AML-193 (cell line): ENCODE measurements around the gene ARHGAP44.
"Not testable (repeated sequence)": the region's sequence is repeated elsewhere in the genome, so short reads cannot be mapped to it uniquely, and the experiment has no call there.

Experiments
- DNase-seq, 2 experiments: peaks; one replicate each; lab custom pipeline; 2025; lab: John Stamatoyannopoulos, UW

ARHGAP44 gene

DNA sequence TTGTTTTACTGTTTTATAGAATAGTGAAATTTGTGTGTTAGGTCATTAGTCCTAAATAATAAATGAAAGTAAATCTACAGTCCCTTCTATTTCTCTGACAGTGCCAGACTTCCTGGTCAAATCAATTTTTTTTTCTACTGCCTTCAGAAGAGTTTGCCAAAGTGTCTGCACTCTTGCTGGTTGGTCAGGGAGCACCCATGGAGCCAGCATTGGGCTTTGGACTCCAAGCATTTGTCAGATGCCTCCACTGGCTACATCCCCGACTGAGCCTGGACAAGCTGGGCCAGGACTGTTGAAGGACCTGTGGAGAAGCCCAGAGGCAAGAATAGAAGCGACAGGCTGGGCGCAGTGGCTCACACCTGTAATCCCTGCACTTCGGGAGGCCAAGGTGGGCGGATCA is 174.9 kb downstream of the ARHGAP44 start:
- no peak for DNase-seq

DNA sequence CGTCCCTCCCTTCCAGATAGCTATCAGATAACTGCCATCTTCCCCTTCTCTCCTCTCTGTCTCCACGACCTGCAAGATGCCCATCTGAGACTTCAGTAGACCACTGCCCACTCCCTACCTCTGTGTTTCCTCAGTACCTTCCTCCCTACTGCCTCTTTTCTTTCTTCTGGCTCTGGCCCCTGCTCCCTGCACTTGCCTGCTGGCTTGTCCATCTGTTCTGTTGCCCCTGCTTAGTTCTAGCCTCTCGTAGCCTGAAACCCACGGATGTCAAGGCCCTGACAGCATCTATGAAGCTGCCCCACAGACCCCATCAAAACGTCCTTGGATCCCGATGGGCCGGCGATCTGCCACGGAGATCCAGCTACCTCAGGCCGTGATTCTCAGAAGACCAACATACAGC is 175.5 kb downstream of the ARHGAP44 start:
- no peak for DNase-seq

DNA sequence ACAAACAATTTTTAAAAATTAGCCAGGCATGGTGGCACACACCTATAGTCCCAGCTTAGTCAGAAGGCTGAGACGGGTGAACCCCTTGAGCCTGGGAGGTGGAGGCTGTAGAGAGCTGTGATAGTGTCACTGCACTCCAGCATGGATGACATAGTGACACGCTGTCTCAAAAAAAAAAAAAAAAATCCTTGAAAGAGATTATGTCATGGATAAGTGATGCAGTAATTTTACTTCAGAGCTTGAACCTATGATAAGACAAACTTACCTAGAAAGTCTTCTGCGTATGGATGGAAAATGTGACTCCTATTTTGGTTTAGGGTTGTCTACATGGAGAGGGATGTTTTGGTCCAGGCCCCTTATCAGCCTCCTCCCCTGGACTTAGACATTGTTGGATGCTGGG is 176.7 kb downstream of the ARHGAP44 start:
- no peak for DNase-seq

DNA sequence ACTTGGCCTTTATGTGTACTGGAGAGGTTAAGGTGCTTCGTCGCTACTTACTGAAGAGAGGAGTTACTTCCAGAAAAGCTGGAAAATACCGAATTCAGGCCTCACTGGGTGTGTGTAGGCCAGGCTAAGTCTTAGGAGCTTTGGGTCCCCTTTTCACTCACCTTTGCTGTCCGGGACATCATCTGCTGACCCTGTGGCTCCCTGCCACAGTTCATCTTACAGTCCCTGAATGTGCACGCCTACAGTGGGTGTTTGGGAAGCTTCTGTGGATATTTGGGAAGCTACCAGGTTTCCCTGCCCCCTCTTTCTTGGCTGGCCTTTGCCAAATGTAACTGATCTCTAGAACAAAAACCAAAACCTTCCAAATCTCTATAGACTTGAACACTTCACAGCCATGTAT is 177.1 kb downstream of the ARHGAP44 start:
- DNase-seq, result no peak

DNA sequence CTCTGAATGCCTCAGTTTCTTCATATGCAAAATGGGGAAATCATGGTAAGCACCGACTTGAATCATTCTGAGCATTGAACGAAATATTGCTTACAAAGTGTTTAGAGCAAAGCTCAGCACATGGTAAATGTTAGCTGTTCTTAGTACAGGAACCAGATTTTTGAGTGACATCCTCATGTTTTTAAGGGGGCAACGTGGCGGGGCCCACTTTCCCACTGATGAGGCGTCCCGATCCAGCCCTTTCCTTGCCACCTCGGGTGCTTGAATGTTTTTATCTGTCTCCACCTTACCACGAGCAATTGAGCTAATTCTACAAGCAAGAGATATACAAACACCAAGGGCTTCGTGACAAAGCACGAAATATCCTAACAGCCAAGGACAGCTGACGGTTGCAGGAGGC is 178.7 kb downstream of the ARHGAP44 start:
- DNase-seq, result no peak

DNA sequence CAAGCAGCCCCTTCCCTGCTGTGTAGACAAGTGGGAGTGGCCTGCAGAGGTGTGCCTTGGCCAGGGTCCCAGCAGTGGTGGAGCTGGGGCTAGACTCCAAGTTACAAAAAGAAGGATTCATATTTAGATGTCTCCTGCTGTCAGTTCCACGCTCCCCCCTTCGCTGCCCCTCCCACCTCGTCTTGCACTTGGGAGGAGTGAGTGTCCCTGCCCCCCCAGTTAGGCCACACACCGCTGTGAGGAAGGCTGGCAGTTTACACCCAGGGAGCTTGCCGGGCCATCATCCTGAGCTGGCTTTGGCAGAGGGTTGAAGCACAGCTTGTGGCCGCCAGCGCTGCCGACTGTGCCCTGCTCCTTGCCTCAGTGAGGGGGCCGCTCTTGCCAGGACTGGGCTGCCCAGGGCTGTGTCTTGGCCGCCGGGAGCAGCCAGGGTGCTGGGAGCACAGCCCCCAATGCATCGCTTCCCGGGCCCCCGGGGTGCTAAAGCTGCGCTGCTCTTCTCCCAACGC is 184.3 kb downstream of the ARHGAP44 start:
- no peak for DNase-seq

DNA sequence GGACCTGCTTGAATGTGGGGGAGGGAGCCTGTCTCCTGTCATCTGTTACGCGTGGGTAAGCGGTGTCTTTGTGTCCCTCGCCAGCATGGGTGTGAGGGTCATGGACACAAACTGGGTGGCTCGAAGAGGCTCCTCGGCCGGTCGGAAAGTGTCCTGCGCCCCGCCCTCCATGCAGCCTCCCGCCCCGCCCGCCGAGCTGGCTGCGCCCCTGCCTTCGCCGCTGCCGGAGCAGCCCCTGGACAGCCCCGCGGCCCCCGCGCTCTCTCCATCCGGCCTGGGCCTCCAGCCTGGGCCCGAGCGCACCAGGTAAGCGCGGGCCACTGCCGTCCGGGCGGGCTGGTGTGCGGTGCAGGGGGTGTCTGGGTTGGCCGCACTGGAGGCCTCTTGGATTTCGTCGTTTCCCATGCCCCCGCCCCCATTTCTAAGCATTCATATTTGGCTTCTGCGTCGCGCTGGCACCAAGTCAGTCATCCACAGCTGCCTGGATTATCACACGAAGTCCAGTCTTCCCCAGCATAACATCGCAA is 184.8 kb downstream of the ARHGAP44 start:
- no peak for DNase-seq

DNA sequence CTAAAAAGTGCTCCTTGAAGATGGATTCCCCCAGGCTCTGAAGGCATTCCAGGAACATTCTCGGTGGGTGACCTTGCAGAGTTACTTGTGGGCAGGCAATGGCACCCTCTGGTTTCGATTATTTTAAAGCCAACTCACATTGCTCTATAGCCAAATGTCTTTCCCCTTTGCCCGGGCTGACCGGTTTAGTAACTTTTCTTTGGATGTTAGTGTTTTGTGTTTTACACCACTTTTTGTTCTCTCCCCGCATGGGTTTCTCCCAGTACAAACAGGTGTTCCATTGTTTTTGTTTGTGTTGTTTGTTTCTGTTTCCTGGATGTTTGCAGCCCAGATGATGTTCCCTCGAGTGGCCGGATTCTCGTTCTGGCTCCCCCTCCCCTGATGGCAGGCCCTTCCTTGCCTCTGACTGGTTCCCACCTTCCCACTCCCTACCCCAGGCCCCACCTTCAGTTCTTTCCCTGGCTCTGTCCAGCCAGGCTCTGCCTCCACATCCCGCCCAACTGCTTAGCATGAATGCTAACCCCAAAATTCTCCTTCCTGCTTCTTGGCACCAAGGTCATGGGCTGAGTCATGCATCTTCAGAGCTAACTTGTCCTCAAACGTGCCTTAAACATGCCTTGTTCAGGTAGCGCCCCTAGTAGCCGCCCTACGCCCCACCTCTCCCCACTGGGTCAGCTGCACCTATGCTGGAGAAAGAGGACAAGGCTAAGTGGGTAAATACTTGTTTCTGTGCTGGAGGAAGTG is 187.9 kb downstream of the ARHGAP44 start:
- no peak for DNase-seq

DNA sequence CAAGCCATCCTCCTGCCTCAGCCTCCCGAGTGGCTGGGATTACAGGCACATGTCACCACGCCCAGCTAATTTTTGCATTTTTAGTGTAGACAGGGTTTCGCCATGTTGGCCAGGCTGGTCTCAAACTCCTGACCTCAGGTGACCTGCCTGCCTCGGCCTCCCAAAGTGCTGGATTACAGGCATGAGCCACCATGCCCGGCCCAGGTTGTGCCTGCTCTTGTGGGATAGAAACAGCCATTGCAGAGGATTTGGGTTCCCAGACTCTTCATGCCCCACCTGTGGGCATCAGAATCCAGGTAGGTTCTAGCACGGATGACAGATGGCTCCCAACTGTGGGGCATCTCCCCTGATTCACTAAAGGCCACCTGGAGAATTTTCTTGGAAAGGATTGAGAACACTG is 189.5 kb downstream of the ARHGAP44 start:
- not testable (repeated sequence) for DNase-seq

DNA sequence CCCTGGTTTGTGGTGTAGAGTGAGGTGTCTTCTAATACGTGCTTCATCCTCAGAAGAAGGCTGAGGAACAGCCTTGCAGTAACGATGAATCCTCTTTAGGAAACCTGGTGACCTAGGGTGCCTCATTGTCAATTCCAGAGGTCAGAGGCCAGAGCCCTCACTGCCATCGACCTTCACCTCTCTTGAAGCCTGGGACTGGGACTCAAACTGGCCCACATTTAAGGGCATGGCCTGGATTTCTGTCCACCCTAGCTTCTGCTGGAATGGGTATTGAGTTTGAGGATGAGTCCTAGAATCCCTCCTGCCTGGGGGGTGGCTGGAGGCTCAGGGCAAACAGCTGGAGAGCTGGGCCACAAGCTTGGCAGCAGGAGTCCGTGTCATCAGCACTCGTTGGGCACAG is 189.9 kb downstream of the ARHGAP44 start:
- DNase-seq, result no peak

DNA sequence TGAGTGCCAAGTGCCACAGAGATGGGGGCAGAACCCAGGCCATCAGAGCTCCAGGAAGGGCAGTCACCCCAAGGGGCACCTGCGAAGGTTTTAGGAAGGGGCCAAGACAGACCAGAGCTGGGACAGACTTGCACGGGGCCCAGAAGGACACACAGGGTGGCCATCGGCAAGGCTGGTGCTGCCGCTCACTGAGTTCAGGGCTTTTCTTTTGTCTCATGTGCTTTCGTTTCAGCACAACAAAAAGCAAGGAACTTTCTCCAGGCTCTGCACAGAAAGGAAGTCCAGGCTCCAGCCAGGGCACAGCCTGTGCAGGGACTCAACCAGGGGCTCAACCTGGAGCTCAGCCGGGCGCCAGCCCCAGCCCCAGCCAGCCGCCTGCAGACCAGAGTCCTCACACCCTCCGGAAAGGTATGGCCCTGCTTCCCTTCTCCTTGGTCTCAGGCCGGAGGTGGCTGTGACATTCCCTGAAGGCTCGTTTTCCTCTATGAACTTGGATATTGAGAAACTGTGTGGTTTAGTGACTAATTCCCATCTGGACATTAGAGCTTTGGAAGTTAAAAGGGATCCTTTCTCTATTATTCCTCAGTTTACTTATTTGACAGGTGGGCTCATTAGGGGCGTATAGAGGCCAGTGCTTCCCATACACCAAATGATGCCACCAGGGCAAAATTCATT is 190.7 kb downstream of the ARHGAP44 start:
- DNase-seq, result no peak

DNA sequence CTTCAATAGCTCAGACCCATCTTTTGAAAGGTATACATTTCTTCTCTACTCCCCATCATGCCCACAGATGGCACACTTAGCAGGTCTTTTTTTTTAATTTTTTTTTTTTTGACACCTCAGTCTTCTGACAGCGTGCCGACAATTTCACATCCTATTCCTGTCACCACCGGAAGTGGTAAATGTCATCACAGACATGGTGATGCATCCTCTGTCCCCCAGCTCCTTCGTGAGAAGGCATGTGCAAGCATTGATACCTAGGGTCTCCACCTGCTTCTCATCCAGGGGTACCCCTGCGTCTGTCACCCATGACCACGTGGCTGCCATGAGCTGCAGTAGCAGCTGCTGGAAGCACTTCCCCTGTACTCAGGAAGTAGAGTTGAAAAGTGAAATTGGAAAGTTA is 192.9 kb downstream of the ARHGAP44 start:
- DNase-seq, result no peak

DNA sequence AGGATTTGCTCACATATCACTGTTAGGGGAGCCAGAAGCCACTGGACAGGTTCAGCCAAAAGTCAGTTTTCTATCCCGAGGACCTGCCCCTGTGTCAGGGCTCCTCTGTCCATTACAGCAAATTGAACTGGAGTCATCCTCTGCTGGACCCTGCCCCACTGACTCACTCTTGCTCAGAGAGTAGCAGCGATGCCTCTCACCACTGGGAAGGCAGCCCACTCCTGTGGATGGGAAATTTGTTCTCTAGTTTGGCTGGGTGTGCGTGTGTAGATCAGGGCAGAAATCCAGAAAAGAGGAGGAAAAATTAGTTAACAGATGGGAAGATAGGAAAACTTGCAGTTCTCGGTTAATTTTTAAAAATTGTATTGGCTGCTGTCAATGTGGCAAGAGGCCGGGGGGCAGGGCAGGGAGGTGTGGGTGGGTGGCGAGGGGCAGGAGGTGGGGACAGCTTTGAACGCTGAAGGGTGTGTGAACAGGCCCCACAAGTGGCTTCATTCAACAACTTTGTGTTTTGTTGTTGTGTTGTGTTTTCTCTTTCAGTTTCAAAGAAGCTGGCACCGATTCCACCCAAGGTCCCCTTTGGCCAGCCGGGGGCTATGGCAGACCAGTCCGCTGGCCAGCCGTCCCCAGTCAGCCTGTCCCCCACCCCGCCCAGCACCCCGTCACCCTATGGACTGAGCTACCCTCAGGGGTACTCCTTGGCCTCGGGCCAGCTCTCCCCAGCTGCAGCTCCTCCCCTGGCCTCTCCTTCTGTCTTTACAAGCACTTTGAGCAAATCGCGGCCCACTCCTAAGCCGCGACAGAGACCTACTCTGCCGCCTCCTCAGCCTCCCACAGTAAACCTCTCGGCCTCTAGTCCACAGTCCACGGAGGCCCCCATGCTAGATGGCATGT is 194.9 kb downstream of the ARHGAP44 start:
- DNase-seq, result no peak

DNA sequence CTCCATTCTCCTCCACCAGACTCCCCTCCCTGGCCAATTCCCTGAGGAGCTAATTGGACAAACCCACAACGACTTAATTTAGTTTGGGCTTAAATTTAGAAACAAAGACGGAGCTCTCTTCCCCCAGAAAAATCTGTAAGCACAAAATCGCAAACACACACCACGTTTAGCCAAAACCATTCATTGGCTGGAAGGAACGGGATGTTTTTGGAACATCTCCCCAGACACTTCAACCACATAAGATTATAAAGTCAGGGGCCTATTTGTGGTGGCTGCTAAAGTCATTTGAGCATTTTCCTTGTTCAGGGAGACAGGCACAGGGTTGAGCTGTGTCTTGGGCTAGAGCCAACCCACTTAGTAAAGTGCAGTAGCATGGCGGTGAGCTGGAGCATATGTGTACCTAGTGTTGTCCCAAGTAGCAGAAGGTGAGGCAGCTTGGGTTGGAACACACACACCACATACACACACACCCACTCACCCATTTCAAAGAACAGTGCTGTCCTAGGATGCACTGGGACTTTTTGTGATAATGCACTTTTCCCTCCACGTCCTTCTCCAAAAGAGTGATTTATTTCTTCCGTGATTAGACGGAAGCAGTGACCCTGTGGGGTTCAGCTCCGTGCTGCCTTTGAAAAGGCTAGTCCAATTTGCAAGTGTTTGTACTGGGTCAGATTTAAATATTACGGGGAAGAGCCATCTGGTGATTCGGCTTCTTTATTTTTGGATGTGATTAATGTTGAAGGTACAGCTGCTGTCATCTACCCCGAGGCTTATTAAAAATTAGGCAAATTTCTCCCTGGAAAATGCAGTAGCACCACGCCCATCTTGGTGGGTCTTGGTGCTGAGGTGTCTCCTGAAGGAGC is 196.4 kb downstream of the ARHGAP44 start:
- DNase-seq, result no peak

DNA sequence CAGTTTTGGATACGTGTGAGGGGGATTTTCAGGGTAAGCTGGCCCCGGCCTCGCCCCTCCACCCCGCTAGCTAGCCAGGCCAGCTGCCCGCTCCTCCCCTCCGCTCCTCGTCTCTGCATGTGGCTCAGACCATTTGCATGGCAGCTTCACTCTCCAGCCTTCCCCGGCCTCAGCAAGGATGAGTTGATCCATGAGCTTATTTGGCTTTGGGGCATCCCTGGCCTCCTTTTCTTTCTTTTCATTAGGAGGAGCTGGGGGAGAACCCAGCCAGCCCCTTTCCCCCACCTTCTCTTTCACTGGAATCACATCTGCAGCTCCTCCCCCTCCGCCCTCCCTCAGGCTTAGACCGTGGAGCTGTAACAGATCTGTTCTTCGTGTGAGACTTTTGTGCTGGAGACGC is 197.8 kb downstream of the ARHGAP44 start:
- DNase-seq, result no peak

DNA sequence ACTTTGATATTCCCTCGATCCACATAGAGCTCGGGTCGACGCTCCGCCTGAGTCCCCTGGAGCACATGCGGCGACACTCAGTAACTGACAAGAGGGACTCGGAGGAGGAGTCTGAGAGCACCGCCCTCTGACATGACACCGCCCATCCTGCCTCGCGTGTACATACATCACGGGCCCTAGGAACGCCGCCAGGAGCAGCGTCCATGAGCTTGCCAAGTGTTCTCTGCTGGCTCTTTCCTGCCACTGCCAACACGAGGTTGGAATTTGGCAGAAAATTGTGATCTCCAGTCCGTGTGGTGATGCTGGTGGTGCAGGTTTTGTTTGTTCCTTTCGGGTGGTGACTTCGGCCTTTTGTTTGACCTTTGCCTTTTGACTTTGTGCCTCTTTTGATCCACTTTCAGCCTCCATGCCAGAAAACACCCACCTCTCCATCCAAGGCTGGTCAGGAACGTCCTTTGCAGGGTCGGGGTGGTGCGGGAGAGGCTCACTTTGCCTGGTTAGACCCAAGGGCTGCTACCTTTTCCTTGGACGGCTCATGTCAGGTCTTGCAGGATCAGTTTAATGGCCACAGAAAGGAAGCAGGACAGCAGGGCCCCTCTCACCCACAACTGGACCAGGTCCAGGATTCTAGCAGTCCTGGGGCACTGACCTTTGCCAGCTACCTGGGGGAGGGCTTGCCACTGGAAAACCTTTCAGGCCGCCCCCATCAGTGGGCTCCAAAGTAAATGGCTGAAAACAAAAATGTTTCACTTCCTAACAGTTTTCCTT is 200.9 kb downstream of the ARHGAP44 start:
- no peak for DNase-seq

DNA sequence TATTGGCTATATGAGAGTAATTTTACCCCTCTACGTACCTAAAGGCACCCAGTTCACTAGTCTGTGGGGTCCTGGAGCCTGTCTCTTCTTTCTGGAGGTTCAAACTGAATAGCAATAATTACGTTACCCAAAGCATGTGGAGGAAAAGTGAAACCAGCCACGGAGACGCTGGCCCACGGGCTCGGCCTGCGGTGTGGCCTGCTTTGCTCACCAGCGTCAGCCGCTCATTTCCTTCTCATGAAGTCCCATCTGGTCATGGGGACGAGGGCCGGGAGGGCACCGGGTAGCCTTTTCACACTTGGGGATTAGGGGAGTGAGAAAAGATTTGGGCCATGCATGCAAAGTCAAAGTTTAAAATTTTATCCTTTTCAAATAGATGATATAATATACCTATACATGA is 201.6 kb downstream of the ARHGAP44 start:
- no peak for DNase-seq

DNA sequence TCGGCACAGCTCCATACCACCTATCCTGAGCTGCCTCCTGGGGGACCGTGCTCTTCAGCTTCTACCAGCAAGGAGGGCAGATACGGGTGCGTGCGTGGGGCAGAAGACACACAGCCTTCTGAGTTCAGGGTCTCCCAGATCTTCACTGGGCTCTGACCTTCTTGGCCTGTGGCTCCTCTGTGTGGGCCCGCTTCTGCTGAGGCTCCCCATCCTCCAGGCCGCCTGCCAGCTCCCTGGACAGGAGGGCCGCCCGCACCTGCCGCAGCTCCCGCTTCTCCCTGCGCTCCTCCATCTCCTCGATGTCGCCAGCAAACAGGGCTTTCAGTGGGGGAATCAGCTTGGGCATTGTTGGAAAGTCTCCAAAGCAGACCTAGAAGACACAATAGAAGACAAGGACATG is 203.4 kb downstream of the ARHGAP44 start:
- no peak for DNase-seq

DNA sequence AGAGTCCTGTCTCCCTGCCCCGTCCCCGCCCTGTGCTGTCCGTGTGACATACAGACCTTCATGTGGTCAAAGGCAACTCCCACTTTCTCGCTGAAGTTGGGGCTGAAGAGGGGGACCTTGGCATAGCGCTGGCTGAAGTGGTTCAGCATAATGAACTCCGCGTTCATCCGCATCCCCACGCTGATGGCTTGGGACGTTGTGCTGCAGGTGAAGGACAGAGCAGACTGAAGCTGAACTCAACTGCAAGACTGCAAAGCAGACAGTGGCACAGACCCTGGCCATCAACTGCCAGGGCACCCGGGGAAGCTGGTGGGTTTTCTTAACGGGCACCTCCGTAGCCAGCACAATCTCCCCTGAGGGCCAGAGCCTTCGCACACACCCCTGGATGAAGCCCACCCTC is 204.3 kb downstream of the ARHGAP44 start:
- no peak for DNase-seq

DNA sequence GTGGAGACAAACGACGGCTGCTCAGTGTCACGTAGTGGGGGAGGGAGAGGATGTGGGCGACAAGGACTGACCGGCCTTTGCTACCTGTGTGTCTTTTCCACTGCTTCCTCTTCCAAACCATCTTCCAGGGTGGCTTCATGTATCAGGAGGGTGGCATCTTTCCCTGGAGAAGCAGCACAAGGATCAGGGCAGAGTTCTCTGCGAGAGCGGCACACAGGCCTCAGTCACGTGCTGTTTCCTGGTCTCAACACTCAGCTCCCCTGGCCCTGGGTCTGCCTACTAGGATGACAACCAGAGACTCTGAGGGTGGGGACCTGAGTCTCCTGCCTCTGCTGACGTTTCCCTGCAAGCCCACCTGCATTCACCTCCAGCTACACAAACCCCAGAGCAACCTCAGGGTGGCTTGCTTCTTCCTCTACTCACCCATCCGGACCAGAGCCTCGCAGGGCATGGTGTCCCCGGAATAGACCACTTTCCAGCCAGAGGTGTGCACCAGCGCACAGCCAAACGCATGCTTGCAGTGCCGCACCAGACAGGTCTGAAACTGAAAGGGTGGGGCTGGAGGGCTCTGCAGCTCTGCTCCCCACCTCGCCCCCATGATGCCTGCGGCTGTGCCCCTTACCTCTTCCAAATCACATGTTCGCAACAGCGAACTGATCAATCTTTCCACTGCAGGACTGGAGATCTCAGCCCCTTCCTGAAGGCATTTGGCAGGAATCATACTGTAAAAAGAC is 205.2 kb downstream of the ARHGAP44 start:
- DNase-seq, result no peak
